ENCODE data around the gene UPF3B.
A peak's percentile ranks its signal among the peaks of the same experiment; 100 is the strongest.
"Not testable (repeated sequence)": the region's sequence is repeated elsewhere in the genome, so short reads cannot be mapped to it uniquely, and the experiment has no call there.

UPF3B gene, protein sequence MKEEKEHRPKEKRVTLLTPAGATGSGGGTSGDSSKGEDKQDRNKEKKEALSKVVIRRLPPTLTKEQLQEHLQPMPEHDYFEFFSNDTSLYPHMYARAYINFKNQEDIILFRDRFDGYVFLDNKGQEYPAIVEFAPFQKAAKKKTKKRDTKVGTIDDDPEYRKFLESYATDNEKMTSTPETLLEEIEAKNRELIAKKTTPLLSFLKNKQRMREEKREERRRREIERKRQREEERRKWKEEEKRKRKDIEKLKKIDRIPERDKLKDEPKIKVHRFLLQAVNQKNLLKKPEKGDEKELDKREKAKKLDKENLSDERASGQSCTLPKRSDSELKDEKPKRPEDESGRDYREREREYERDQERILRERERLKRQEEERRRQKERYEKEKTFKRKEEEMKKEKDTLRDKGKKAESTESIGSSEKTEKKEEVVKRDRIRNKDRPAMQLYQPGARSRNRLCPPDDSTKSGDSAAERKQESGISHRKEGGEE

DNA sequence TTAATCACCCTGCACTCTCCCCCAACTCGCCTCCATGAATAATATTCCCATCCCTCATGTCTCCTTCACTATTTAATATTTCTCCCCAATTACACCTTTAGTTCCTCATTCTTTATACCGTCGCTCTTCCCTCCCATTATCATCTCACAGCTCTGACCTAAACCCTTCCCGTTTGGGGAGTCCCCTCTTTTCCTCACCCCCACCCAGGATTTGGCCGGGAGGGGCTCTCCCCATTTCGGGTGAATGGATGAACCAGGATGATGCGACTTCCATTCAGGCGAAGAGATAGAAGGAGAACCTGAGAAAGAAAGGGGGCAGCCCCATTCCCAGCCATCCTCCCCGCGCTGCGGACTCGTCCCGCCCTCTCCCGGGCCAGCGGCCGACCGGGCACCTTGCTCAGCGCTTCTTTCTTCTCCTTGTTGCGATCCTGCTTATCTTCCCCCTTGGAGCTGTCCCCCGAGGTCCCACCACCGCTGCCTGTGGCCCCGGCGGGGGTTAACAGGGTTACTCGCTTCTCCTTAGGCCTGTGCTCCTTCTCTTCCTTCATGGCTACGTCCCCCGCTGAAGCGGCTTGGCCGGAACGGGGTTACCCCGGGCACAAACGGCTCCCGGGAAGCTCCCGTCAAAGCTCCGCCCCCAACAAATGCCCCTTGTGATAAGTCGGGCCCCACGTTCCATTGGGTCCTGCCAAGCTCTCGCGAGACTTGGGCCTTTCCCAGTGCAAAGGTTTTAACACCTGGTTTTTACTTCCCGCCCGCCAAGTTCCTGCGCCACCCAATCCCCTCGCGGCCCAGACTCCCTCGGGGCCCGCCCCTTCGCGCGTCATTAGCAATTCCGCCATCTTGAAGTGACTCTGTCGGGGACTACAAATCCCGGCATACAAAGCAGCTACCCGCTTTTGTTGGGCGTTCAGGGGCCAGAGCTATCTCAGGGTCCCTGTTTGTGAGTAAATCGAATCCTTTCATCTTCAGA is at the start of gene UPF3B:
TSS of gene UPF3B (minus strand) at position 582 of the 972 bp plus-strand sequence. CDS start at position 547, 35 bp downstream.
- peak; percentile 84 for DNase-seq (ENCODE audit: low read depth)

DNA sequence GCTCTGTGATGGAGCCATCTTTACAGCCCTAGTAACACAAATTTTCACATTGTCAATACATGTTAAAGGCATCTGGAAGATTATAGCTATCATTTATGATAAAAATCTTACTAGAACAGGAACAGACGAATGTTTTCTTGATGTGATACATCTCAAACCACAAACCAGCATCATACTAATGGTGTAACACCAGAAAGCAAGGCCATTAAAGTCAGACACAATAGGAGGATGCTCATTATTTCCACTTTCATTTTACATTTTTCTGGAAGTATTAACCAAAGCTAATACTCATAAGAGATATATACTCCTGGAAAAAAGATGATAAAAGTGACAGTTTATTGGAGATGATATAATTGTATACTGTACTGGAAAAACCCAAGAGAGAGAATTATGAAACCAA is 48.2 kb upstream of the UPF3B start:
- no peak for DNase-seq (ENCODE audit: low read depth)

DNA sequence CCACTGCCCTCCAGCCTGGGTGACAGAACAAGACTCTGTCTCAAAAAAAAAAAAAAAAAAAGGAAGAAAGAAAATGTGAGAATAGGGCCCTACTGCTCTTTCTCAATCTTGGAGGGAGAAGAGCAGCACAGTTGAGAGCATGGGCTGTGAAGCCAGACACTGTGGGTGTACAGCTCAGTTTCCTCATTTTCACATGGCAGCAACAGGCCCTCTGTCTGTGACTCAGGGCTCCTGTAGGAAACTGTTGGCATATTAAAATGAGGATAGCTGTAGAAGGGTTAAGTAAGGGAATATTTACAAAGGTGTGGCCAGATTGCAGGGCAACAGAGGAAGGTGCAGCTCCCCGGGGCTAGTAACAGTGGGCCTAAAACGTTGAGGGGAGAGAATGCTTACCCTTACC is 46.4 kb upstream of the UPF3B start:
- DNase-seq (ENCODE audit: low read depth), result no peak

DNA sequence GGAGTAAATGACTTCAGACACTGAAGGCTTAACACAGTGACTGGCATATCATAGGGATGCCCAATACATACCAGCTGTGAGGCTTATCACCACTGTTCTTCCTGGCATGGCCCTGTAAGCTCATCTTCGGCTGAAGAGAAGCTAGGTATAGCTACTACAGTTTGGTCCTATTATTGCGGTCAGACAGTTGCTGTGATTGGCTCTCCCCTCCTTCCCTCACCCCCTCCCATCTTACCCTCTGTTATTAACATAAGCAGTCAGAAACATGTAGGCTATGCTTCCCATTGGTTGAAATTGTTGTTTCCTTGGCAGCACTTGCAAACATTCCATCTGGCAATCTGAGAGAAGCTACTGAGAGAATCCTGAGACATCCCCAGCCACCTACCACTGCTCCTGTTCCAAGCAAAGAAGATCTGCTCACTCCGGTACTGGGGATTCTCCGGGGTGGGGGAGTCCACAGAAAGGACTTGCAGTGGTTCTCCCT is 43.1 kb upstream of the UPF3B start, which contains the start of gene AKAP14:
TSS of gene AKAP14 (plus strand) at position 51 of the 484 bp plus-strand sequence. CDS start 7,331 bp downstream, outside the sequence.
- no peak for DNase-seq (ENCODE audit: low read depth)

DNA sequence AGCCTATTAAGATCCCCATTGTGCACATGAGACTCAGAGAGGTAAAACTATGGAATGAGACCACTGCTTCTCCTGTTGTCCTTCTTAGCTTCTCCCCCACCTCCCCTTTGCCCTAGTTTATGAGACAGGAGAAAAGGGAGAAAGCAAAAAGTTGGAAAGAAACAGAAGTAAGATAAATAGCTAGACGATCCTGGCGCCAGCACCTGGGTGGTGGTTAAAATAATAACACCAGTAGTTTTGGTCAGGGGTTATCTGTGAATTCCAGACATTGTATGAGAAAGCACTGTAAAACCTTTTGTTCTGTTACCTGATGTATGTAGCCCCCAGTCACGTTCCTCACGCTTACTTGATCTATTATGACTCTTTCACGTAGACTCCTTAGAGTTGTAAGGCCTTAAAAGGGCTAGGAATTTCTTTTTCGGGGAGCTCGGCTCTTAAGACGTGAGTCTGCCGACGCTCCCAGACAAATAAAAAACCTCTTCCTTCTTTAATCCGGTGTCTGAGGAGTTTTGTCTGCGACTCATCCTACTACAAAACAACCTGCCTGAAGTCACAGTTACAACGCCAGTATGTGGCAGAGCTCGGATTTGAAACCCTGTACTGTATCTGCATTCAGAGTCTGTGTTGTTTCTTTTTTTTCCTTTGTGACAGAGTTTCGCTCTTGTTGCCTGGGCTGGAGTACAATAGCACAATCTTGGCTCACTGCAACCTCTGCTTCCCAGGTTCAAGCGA is 39.4 kb upstream of the UPF3B start:
- not testable (repeated sequence) for DNase-seq (ENCODE audit: low read depth)

DNA sequence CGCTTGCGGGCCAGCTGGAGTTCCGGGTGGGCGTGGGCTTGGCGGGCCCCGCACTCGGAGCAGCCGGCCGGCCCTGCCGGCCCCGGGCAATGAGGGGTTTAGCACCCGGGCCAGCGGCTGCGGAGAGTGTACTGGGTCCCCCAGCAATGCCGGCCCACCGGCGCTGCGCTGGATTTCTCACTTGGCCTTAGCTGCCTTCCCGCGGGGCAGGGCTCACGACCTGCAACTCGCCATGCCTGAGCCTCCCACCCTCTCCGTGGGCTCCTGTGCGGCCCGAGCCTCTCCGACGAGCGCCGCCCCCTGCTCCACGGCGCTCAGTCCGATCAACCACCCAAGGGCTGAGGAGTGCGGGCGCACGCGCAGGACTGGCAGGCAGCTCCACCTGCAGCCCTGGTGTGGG is 37.9 kb upstream of the UPF3B start:
- DNase-seq (ENCODE audit: low read depth), result not testable (repeated sequence)

DNA sequence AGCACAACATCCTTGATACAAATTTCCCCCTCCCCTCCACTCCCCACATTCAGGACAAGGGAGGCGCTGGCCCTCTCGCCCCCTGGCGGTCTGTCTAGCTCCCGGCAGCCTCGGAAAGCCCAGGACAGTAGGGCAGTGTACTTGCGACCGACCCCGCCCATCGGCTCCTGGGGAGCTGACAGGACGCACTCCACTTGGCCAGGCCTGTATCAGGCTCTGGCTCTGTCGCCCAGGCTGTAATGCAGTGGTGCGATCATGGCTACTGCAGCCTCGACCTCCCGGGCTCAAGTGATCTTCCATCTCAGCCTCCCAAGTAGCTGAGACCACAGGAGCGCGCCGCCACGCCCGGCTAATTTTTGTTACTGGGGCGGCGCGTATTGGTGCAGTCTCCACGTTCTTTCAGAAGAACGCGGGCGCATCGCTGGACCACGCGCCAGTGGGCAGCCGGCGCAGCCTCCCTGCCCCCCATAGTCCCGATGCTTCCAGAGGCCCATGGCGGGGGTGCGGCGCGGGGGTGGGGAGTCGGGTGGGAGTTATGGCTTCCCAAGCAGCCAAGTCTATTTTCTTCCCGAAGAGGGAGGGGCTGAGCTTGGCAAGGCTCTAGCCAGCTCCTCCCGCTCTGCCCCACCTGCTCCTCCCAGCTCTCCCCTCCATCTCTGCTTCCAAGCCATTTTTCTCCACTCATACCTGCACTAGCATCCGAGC is 35.1 kb upstream of the UPF3B start:
- peak; percentile 19 for DNase-seq (ENCODE audit: low read depth)

DNA sequence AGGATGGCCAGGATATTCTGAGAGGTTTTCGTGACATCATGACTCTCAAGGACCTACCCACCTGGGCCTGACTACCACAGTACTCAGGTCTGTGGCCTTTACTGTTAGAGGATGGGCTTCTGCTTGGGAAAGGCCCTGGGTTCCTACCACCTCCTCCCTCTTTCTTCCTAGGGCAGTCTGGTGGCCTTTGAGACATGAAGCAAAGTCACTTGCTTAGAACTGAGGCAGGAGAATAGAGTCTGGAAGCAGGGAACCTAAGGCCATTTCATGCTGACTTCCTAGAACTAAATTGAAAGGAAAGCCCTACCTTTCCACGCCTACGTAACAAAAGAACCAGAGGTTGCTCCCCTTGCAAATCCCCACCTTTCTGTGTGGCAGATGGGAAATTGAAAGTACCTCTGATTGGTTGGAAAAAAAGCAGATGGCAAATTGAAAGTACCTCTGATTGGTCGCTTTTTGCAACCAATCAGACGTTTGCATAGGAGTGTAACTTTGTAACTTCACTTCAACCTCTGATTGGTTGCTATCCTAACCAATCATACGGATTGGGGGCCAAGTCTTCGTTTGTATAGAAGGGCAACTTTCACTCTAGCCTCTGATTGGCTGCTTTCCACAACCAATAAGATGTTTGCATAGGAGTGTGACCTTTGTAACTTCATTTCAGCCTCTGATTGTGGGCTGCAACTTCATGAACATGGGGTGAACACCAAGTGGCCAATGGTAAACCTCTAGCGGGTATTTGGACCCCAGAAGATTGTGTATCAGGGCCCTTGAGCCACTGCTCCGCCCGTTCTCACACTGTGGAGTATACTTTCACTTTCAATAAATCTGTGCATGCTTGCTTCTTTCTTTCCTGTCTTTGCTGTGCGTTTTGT is 33.0 kb upstream of the UPF3B start:
- DNase-seq (ENCODE audit: low read depth), result no peak

DNA sequence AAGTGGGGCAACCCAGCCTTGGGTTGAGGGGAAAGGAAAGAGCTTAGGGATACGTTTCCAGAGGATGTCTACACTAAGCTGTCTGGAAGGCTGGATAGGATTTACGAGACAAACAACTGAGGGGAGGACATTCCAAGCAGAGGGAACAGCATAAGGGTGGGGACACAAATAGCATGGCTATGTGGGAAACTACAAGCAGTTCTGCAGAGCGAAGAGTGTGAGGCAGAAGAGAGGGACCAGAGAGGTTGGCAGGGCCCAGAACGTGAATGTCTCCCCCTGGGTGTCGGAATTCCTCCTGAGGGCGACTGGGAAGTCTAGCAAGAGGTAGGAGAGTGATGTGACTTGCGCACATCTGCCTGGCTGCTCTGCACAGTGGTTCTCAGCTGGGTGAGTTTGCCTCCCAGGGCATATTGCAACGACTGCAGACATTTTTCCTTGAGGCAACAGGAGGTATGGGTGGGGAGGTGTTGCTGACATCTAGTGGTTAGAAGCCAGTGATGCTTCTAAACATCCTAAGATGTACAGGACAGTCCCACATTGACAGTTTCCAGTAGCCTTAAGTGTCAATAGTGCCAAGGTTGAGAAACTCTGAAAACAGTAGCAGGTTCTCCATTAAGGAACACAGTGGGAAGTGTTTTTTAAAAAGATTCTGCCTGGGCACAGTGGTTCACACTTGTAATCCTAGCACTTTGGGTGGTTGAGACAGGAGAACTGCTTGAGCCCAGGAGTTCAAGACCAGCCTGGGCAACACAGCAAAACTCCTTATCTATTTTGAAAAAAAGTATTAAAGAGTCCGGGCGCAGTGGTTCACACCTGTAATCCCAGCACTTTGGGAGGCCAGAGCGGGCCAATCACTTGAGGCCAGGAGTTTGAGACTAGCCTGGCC is 28.0 kb upstream of the UPF3B start:
- DNase-seq (ENCODE audit: low read depth), result no peak

DNA sequence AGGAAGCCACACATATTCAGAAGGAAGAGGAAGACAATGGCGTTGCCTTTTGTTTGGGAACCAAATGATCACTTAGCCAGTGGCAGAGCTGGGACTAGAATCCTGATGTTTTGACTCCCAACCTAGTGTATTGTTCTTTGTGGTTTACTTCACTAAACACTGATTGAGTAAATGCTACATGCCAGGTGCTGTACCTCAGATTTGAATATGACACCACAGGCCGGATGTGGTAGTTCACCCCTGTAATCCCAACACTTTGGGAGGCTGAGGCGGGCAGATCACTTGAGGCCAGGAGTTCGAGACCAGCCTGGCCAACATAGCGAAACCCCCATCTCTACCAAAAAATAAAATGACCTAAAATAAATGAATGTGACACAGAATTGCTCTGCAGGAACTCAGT is 27.3 kb upstream of the UPF3B start:
- no peak for DNase-seq (ENCODE audit: low read depth)

DNA sequence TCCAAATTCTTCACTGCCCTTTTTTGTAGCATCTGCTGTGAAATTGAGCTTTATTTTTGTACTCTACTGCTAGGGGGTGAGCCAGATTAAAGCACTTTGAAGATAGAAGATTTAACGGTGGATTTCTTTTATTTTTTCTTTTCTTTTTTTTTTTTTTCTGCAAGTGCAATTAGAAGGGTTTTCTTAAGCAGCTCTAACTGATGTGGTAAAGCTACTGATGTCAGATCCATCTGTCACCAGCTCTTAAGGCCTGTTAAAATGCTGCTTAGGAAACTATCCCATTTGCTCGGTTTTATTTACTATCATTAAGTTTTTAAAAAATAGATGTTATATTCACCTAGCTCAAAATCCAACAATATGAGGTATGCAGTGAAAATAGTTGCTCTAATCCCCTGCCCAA is 26.0 kb upstream of the UPF3B start:
- no peak for DNase-seq (ENCODE audit: low read depth)

DNA sequence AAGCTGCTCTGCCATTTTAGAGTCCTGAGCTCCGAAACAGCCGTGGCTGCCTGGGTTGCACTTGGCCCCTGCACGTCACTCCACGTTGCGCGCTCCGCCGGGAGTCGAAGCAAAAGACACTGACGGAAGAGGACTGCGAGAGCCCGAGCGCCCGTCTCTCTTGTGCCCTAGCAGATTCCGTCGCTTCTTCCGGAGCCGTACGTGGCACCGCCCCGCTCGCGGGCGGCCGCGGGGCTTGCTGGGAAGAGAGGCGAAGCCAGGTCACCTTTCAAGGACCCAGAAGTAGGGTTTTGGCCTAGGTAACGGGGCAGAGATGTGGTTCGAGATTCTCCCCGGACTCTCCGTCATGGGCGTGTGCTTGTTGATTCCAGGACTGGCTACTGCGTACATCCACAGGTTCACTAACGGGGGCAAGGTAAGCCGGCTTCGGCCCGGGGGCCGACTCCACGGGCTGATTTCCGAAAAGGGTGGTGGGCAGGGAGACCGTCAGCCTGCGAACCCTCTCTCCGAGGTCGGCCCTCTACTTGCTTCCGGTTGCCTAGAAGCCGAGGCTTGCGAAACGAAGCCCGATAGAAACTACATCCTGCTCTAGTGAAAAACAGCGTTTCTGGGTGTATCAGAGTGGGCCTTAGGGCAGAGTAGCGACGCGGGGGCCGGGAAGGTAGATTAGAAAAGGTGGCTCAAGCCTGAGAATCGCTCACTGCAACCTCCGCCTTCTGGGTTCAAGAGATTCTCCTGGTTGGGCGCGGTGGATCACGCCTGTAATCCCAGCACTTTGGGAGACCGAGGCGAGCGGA is 19.0 kb upstream of the UPF3B start, which contains the start of the genes NDUFA1 and RNF113A:
TSS of gene NDUFA1 (plus strand) at position 234 of the 797 bp plus-strand sequence. CDS start at position 314, 80 bp downstream.
TSS of gene RNF113A (minus strand) at position 135 of the 797 bp plus-strand sequence. CDS start at position 15, 120 bp downstream.
- peak; percentile 77 for DNase-seq (ENCODE audit: low read depth)

DNA sequence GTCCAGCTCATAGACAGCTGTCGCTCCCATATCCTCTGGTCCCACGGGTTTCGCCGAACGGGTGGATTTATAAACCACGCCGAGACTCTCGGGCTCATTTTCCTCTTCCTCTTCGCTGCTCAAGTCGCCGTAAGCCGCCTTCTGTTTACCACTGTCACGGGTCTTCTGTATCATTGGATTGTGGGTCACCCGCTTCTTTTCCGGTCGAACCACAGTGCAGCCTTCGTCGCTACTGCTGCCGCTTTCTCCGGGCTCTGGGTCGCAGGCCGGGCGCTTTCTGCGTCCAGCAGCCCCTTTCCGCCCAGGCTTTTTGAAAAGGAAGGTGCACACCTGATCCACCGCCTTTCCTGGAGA is 18.5 kb upstream of the UPF3B start:
- no peak for DNase-seq (ENCODE audit: low read depth)

DNA sequence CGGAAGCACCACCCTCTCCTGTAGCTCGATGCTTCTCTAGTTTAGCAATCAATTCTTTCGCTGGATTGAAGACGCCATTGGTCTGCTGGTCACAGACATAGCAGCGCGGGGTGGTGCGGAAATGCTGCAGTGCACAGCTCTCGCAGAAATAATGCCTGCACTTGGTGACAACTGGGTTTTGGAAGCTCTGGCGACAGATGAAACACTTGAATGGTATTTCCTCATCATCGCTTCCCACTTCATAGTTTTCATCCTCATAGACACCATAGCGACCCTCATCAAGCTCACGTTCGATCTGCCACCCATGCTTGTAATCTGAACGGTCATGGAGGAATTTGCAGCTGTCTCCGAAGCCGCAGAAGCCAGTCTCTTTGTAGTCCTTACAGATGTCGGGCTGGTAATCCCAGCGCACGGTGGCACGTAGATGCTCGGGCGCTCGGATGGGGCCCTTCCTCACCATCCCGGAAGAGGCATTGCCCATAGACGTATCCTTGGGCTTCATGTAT is 17.9 kb upstream of the UPF3B start:
- no peak for DNase-seq (ENCODE audit: low read depth)

DNA sequence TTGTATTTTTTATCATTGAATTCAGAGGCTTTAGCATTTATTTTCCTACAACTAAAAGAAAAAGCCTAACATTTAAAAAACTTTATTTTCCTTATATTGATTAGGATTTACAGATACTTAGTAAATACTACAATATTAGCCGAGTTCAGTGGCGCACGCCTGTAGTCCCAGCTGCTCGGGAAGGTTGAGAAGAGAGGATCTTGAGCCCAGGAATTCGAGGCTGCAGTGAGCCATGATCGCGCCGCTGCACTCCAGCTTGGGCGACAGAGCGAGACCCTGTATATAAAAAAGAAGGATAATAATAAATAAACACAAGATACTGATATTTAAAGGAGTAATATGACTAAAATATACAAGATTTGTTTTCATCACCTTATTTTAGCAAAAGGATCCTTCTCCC is 681 bp upstream of the UPF3B start:
- DNase-seq (ENCODE audit: low read depth), result no peak

DNA sequence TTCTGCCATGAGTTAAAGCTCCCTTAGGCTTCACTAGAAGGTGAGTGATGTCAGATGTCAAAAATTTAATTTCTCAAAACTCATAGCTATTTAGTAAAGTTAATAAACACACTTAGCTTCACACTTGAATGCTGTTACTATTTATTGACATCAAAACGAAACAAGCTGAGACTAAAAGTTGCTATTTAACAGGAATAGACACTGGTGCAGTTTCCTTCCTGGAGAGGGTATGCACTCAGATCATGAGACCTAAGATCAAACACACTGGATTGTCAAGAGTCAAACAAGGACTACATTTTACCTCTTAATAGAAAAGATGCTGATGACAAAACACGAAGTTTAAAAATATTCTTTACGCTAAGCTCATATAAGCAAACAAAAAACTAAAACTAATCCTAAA is 18.9 kb downstream of the UPF3B start:
- DNase-seq (ENCODE audit: low read depth), result no peak

DNA sequence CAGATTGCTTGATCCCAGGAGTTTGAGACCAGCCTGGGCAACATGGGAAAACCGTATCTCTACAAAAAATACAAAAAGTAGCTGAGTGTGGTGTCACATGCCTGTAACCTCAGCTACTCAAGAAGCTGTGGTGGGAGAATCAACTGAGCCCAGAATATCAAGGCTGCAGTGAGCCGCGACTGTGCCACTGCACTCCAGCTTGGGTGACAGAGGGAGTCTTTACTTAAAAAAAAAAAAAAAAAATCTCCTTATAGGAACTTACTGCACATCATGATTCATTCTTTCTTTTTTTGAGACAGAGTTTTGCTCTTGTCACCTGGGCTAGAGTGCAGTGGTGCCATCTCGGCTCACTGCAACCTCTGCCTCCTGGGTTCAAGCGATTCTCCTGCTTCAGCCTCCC is 24.3 kb downstream of the UPF3B start:
- DNase-seq (ENCODE audit: low read depth), result no peak
